ENCODE measurements around the gene CHMP4B. TPM values are rescaled to one million over a fixed set of nuclear protein-coding genes. Genes with fewer than 3 reads are reported as not detected.

CHMP4B gene
- total and polyA plus RNA-seq, 12 donors, result 55.1 to 150 (median 93.4) TPM

- no peak for DNase-seq
- no peaks in the 10 kb centered on the region for H3K27me3 ChIP-seq
- no peak overlapping the region for H3K27ac ChIP-seq
- H3K9me3 ChIP-seq (replicated peaks in 1 of 3), result no peaks in the 10 kb centered on the region
- no peaks in the 10 kb centered on the region for H3K36me3 ChIP-seq (replicated peaks in 1 of 2)
- 67 to 81% (median 72%) methylated on average over 4 of the region's 4 CpGs for WGBS, 4 donors
- intact Hi-C loops (cut with DNase I), result no loop called here
- no peak for TF ChIP-seq POLR2A (IDR thresholded peaks at IDR 0.05)
- TF ChIP-seq, protein P1, sequence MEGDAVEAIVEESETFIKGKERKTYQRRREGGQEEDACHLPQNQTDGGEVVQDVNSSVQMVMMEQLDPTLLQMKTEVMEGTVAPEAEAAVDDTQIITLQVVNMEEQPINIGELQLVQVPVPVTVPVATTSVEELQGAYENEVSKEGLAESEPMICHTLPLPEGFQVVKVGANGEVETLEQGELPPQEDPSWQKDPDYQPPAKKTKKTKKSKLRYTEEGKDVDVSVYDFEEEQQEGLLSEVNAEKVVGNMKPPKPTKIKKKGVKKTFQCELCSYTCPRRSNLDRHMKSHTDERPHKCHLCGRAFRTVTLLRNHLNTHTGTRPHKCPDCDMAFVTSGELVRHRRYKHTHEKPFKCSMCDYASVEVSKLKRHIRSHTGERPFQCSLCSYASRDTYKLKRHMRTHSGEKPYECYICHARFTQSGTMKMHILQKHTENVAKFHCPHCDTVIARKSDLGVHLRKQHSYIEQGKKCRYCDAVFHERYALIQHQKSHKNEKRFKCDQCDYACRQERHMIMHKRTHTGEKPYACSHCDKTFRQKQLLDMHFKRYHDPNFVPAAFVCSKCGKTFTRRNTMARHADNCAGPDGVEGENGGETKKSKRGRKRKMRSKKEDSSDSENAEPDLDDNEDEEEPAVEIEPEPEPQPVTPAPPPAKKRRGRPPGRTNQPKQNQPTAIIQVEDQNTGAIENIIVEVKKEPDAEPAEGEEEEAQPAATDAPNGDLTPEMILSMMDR (IDR thresholded peaks at IDR 0.05), result no peak
- H3K4me1 ChIP-seq (replicated peaks in 1 of 2), result no peaks in the 10 kb centered on the region
- no peak overlapping the region for H3K4me3 ChIP-seq
Measured at GRCh38 chr20:33901132-33901523, 90.0 kb downstream of the CHMP4B start.

DNA sequence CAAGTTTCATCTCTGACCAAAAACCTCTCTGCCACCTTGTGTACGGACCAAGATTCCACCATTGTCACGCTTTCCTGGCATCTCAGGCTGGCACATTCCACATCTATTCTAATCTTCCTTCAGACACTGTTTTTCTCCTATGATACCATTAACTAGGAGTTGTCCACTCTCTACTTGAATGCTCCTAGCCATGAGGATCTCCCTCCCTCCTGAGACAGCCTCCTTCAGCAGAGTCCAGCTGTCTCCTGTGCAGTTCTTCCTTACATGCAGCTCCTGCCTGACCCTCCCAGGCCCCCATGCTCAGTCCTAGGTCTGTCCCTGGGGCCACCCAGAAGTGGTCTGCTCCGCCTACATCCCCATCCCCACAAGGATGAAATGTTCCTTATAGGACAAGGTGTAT, 90.9 kb downstream of the CHMP4B start:
- Histone ChIP-seq H3K4me3 (no peak overlapping the region), H3K27ac (no peak overlapping the region), H3K27me3 (no peaks in the 10 kb centered on the region), H3K36me3 (replicated peaks in 1 of 2) (no peaks in the 10 kb centered on the region), H3K4me1 (replicated peaks in 1 of 2) (no peaks in the 10 kb centered on the region), H3K9me3 (replicated peaks in 1 of 3) (no peaks in the 10 kb centered on the region)
- TF ChIP-seq, protein P1 (IDR thresholded peaks at IDR 0.05), result no peak
- no peak for TF ChIP-seq POLR2A (IDR thresholded peaks at IDR 0.05)
- DNase-seq, result no peak
- intact Hi-C loops (cut with DNase I), result no loop called here
- 87 to 95% (median 91%) methylated on average over 3 of the region's 3 CpGs for WGBS, 4 donors

Other genes with a start within 250 kb of the CHMP4B start
- under 1 TPM in 3 of 9 donors, not detected in 6; 0.06 to 0.32 (median 0.14) TPM for gene C20orf144, start 149.0 kb upstream of the CHMP4B start, total RNA-seq
- under 1 TPM in 2 of 3 donors, not detected in 1; 0.10 to 0.16 TPM for gene C20orf144, start 149.0 kb upstream of the CHMP4B start, polyA plus RNA-seq
- gene ACTL10, start 144.4 kb upstream of the CHMP4B start, total RNA-seq, result 1 to 10 TPM in 4 of 9 donors, under 1 TPM in 5; 0.38 to 3.1 (median 0.75) TPM
- gene ACTL10, start 144.4 kb upstream of the CHMP4B start, polyA plus RNA-seq, result under 1 TPM; 0.18 to 0.48 (median 0.47) TPM
- gene NECAB3, start 136.9 kb upstream of the CHMP4B start, total RNA-seq, result 100 to 1,000 TPM in 7 of 9 donors, 10 to 100 TPM in 2; 79.7 to 187 (median 140) TPM
- 100 to 1,000 TPM in 2 of 3 donors, 10 to 100 TPM in 1; 23.4 to 279 (median 174) TPM for gene NECAB3, start 136.9 kb upstream of the CHMP4B start, polyA plus RNA-seq
- gene E2F1, start 125.0 kb upstream of the CHMP4B start, total RNA-seq, result 10 to 100 TPM in 1 of 9 donors, 1 to 10 TPM in 8; 3.0 to 15.7 (median 6.1) TPM
- 1 to 10 TPM; 4.6 to 6.8 (median 4.7) TPM for gene E2F1, start 125.0 kb upstream of the CHMP4B start, polyA plus RNA-seq
- gene PXMP4, start 91.0 kb upstream of the CHMP4B start, total RNA-seq, result 10 to 100 TPM; 11.9 to 47.4 (median 23.7) TPM
- gene PXMP4, start 91.0 kb upstream of the CHMP4B start, polyA plus RNA-seq, result 10 to 100 TPM in 2 of 3 donors, 1 to 10 TPM in 1; 6.8 to 19.0 (median 16.3) TPM
- gene ZNF341, start 79.4 kb upstream of the CHMP4B start, total RNA-seq, result 1 to 10 TPM; 1.1 to 4.8 (median 2.1) TPM
- 1 to 10 TPM; 1.3 to 9.2 (median 5.7) TPM for gene ZNF341, start 79.4 kb upstream of the CHMP4B start, polyA plus RNA-seq
- 100 to 1,000 TPM in 1 of 9 donors, 10 to 100 TPM in 8; 30.0 to 105 (median 76.7) TPM for gene RALY, start 182.6 kb downstream of the CHMP4B start, total RNA-seq
- 100 to 1,000 TPM in 1 of 3 donors, 10 to 100 TPM in 2; 35.7 to 128 (median 92.7) TPM for gene RALY, start 182.6 kb downstream of the CHMP4B start, polyA plus RNA-seq

All from adrenal gland (tissue), 12 donors.